Subcutaneous adipose tissue (tissue), 4 donors: ENCODE data around the gene NCF4. TPM values are rescaled to one million over a fixed set of nuclear protein-coding genes. Genes with fewer than 3 reads are reported as not detected.

Experiments
- CTCF ChIP-seq: fragments of 450-650 bp; IDR thresholded peaks from one replicate; pipeline ENCODE4 v1.5.1; 2016; ENCODE audit warnings: low read depth, mild to moderate bottlenecking, control low read depth, antibody characterized with exemption, moderate library complexity
- total RNA-seq, 4 donors: library from RNA; depleted of rRNA; stranded (reverse); fragments of >200 nt; gene quantifications; one replicate each; pipeline ENCODE4 v1.1.0, GENCODE V29; 2016

Gene NCF4
- total RNA-seq, 4 donors from 2014 or later: 18.8 to 76.0 (median 39.5) TPM

DNA sequence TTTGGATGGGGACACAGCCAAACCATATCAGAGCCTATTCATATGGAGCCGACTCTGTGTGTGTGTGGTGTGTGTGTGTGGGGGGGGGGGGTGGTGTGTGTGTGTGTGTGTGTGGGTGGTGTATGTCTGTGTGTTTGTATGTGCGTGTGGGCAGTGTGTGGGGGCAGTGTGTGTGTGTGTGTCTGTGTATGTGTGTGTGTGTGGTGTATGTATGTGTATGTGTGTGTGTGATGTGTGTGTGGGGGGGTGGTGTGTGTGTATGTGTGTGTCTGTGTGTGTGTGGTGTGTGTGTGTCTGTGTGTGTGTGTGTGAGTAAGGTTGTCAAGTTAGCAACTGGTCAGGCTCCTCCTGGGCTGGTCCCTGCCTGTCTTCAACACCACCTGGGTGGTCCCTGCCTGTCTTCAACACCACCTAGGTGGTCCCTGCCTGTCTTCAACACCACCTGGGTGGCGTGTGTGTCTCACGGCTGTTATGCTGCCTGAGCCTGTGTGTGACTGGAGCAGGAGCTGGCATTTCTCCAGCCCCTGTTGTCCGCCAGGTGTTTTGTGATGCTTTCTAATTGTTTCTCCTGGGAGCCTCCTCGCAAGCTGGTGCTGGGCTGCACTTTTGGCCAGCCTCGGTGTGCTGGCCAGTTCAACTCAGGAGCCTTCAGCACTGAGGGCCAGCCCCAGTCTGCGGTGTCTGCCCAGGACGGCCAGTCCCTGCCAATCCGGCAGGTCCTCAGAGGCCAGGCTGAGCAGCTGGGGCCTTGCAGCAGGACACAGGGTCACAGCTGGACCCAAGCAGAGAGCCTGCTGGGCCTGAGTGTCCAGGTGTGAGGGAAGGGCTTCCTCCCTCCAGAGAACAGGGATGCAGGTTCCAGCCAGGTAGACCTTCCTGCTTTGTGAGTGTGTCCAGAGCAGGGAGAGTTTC, 22.4 kb upstream of the NCF4 start:
- no peak for TF ChIP-seq CTCF

- TF ChIP-seq CTCF: no peak
Measured at GRCh38 chr22:36839356-36840073, 21.3 kb upstream of the NCF4 start.

DNA sequence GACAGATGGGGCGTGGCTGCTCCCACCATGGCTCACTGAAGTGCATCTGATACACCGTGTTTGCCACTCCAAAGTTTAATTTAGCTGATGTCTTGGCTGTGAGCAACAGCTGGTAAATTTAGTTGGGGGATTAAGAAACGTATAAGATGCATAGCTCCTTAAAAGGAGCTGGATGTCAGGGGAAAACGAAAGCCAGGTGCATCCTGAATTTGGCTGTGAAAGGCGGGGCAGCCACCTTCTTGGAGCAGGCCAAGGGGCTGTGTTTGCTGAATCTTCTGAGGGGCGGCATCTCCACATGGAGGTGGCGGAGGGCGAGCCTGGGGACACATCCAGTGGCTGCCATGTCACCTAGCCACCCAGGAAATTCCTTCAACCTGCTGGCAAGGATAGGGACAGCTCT, 20.7 kb upstream of the NCF4 start:
- TF ChIP-seq CTCF: no peak

DNA sequence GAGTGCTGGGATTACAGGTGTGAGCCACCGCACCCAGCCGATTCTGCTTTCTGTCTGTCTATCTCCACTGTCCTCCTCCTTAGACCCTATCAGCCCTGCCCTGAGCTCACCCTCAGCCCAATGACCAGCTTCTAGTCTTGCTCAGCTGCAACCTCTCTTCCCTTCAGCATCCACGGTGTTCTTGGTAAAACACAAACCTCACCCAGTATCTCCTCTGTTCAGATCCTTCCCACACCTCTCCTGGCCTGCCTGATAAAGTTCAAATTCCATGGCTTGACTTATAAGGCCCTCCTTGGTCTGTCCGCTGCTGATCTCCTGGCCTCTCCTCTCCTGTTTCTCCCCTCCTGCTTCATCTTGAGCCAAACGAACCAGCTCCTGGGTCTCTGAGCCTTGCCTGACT, 14.5 kb upstream of the NCF4 start:
- TF ChIP-seq CTCF: no peak

DNA sequence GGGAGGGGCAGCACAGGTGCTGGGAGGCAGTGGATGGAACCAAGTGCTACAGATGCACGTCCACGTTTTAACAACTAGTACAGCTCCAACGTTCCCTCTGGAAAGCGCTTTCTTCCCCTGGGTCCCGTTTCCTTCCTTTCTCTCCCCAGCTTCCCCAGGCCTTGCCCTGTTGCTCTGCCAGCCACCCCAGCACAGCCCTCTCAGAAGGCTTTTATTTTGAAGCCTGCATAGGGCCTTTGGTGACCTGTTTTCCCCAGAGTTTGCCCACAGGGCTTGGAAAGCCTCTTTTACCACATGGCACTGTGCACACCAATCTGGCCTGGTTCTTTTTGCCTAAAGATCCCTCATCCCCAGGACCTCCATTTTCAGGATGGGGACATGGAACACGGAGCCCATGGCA, 13.9 kb upstream of the NCF4 start:
- no peak for TF ChIP-seq CTCF

DNA sequence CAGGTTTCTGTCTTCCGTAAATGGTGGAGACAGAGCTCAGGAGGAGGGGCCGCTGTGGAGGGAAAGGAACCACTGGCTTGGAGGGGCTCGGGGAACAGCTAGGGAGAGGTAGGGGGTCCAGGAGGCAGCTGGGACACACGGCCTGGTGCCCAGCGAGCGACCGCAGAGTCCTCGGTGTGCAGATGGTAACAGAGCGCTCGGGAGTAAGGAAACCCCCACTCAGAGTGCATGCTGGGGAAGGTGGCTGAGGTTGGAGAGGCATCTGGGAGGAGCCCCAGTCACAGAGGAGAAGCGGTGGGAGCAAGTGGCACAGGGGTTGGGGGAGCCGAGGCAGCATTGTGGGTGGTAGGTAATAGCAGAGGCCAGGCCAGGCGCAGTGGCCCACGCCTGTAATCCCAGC, 10.8 kb upstream of the NCF4 start:
- TF ChIP-seq CTCF: no peak

DNA sequence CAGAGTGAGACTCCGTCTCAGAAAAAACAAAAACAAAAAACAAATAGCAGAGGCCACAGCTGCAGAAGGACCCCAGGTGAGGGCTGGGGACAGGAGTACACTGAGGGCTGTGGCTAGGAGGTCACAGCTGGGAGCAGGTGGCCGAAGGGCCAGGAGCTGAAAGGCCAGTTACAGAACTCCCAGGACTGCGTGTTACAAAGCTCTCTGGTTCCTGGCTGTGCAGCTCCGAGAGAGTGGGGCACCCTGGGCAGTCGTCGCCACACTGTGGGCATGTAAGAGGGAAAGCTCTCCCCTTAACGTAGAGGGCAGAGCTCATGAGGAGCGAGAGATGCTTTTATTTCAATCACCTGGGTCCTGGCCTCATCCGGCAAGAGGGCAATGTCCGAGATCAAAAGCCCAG, 10.1 kb upstream of the NCF4 start:
- no peak for TF ChIP-seq CTCF
